ENCODE measurements around the gene CTNNA3.

CTNNA3 gene

DNA sequence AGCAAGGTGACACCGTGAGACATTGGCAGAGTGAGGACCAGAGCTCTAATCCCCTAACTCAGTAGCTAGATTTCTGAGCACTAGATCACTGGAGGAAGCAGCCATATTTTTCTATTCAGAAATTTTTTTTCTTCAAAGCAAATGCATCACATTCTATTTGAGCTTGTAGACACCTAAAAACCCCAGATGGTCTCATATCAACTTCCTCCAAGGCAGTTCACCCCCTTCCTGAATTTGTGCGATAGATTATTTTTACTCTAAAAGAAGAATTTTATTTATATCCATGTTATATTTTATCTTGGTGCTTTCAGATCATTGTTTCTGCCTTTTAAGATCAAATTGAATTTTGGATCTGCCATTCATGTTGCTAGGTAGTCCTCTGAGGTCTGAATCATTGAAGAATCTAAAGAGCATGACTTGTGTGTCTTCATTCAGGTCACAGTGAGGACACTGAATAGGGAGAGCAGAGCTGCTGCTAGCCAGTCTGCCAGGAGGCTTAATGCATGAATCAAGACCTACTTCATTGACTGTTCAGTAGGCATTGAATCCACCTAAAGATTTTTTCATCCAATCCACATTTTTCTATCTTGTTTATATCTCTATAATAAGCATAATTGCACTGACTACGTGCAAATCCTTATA lies 863.1 kb downstream of the CTNNA3 start:
- no peaks in the 10 kb centered on the region for H3K79me2 ChIP-seq (ENCODE audit: insufficient read depth, low read length)
- H3K4me2 ChIP-seq (ENCODE audit: low read depth, low read length, poor library complexity, severe bottlenecking) = no peak overlapping the region
- no peaks in the 10 kb centered on the region for H3K9me2 ChIP-seq (replicated peaks; ENCODE audit: low read depth, low read length)
- H3K4me3 ChIP-seq (ENCODE audit: low read length, poor library complexity, severe bottlenecking) = no peak overlapping the region
- no peak overlapping the region for H2AFZ ChIP-seq (ENCODE audit: low read length)
- H3F3A ChIP-seq (ENCODE audit: low read depth) = no peaks in the 10 kb centered on the region
- H3K9ac ChIP-seq (ENCODE audit: low read depth, low read length, poor library complexity, severe bottlenecking) = no peak overlapping the region
- H4K20me1 ChIP-seq (ENCODE audit: insufficient read depth, low read length, poor library complexity, severe bottlenecking) = no peaks in the 10 kb centered on the region
- no peaks in the 10 kb centered on the region for H3K4me1 ChIP-seq (ENCODE audit: insufficient read depth, low read length, poor library complexity, severe bottlenecking)
- H3K9me3 ChIP-seq (ENCODE audit: insufficient read depth, low read depth, low read length) = no peaks in the 10 kb centered on the region
- H3K36me3 ChIP-seq (ENCODE audit: insufficient read depth, low read length) = no peaks in the 10 kb centered on the region
- H3K27me3 ChIP-seq (ENCODE audit: insufficient read depth, low read length, poor library complexity, severe bottlenecking) = no peaks in the 10 kb centered on the region
- TF ChIP-seq EZH2phosphoT487 (IDR thresholded peaks at IDR 0.05; ENCODE audit: borderline replicate concordance) (no peak), CTCF (conservative IDR thresholded peaks at IDR 0.05; ENCODE audit: low read length) (no peak)

- H3K4me2 ChIP-seq (ENCODE audit: low read depth, low read length, poor library complexity, severe bottlenecking) = no peak overlapping the region
- no peaks in the 10 kb centered on the region for H3K9me3 ChIP-seq (ENCODE audit: insufficient read depth, low read depth, low read length)
- H3K36me3 ChIP-seq (ENCODE audit: insufficient read depth, low read length) = no peaks in the 10 kb centered on the region
- H3K9ac ChIP-seq (ENCODE audit: low read depth, low read length, poor library complexity, severe bottlenecking) = no peak overlapping the region
- no peaks in the 10 kb centered on the region for H3K9me2 ChIP-seq (replicated peaks; ENCODE audit: low read depth, low read length)
- H3K4me3 ChIP-seq (ENCODE audit: low read length, poor library complexity, severe bottlenecking) = no peak overlapping the region
- no peaks in the 10 kb centered on the region for H4K20me1 ChIP-seq (ENCODE audit: insufficient read depth, low read length, poor library complexity, severe bottlenecking)
- no peak overlapping the region for H2AFZ ChIP-seq (ENCODE audit: low read length)
- no peaks in the 10 kb centered on the region for H3F3A ChIP-seq (ENCODE audit: low read depth)
- TF ChIP-seq CTCF (conservative IDR thresholded peaks at IDR 0.05; ENCODE audit: low read length) (no peak), EZH2phosphoT487 (IDR thresholded peaks at IDR 0.05; ENCODE audit: borderline replicate concordance) (no peak)
- H3K4me1 ChIP-seq (ENCODE audit: insufficient read depth, low read length, poor library complexity, severe bottlenecking) = no peaks in the 10 kb centered on the region
- H3K79me2 ChIP-seq (ENCODE audit: insufficient read depth, low read length) = no peaks in the 10 kb centered on the region
- H3K27me3 ChIP-seq (ENCODE audit: insufficient read depth, low read length, poor library complexity, severe bottlenecking) = no peaks in the 10 kb centered on the region
Measured at GRCh38 chr10:66828957-66829356, 867.0 kb downstream of the CTNNA3 start.

- no peaks in the 10 kb centered on the region for H3K36me3 ChIP-seq (ENCODE audit: insufficient read depth, low read length)
- no peak overlapping the region for H3K9ac ChIP-seq (ENCODE audit: low read depth, low read length, poor library complexity, severe bottlenecking)
- no peaks in the 10 kb centered on the region for H3K9me2 ChIP-seq (replicated peaks; ENCODE audit: low read depth, low read length)
- H3K9me3 ChIP-seq (ENCODE audit: insufficient read depth, low read depth, low read length) = no peaks in the 10 kb centered on the region
- H3K27me3 ChIP-seq (ENCODE audit: insufficient read depth, low read length, poor library complexity, severe bottlenecking) = no peaks in the 10 kb centered on the region
- TF ChIP-seq CTCF (conservative IDR thresholded peaks at IDR 0.05; ENCODE audit: low read length) = no peak
- no peak for TF ChIP-seq EZH2phosphoT487 (IDR thresholded peaks at IDR 0.05; ENCODE audit: borderline replicate concordance)
- H3K4me3 ChIP-seq (ENCODE audit: low read length, poor library complexity, severe bottlenecking) = no peak overlapping the region
- H3K79me2 ChIP-seq (ENCODE audit: insufficient read depth, low read length) = no peaks in the 10 kb centered on the region
- H2AFZ ChIP-seq (ENCODE audit: low read length) = no peak overlapping the region
- H3K4me1 ChIP-seq (ENCODE audit: insufficient read depth, low read length, poor library complexity, severe bottlenecking) = no peaks in the 10 kb centered on the region
- H3K4me2 ChIP-seq (ENCODE audit: low read depth, low read length, poor library complexity, severe bottlenecking) = no peak overlapping the region
- H4K20me1 ChIP-seq (ENCODE audit: insufficient read depth, low read length, poor library complexity, severe bottlenecking) = no peaks in the 10 kb centered on the region
- H3F3A ChIP-seq (ENCODE audit: low read depth) = no peaks in the 10 kb centered on the region
Measured at GRCh38 chr10:66827353-66827752, 868.6 kb downstream of the CTNNA3 start.
